ENCODE data around the gene GSDME.

The GSDME gene

DNA sequence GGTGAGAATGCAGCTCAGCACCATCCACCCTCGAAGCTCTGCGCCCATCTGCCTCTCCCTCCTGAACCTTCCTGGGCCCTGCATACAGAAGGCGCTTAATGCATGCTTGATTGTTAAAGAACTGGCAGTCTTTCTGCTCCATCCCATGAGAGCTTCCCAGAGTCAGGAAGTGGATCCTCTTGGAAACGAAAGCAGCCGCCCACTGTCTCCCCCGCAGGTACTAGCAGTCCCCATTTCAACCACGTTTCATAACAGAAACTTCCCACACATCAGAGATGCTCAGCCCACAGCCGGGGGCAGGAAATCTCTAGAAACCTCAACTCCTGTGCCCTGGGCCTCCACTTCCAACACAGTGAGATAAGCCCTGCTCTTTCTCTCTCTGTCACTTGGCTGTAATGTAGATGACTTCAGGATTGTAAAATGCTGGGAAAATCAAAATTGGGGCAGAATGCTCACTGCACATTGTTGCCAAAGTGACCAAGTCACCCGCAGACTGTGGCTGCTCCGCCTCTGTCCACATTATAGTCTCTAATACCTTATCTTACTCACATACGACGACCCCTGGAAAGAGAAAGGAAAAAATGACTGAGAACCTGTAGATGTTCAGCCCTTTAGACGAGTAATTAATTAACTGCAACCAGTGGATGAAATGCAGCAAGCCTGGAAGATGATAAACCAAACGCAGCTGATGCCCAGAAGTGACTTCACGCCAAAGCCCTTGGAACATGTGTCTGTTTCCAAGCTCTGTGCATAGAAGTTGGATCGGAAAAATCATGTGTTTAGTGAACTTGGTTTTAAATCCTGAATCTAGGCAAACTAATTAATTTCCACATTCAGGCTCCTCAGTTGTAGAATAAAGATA is 28.5 kb downstream of the GSDME start:
- TF ChIP-seq CTCF (conservative IDR thresholded peaks at IDR 0.05; ENCODE audit: low read length), result no peak
- DNase-seq (ENCODE audit: low read depth), result peak; percentile 54
- H3K4me3 ChIP-seq (ENCODE audit: low read length), result no peak overlapping the region

- no peak for TF ChIP-seq CTCF (conservative IDR thresholded peaks at IDR 0.05; ENCODE audit: low read length)
- no peak overlapping the region for H3K4me3 ChIP-seq (ENCODE audit: low read length)
These were observed 29.2 kb downstream of the GSDME start for GRCh38 chr7:24728121-24728500.

GRCh38 chr7:24727154-24728120 is 29.8 kb downstream of the GSDME start:
- no peak overlapping the region for H3K4me3 ChIP-seq (ENCODE audit: low read length)
- DNase-seq (ENCODE audit: low read depth), result peak; percentile 64
- TF ChIP-seq CTCF (conservative IDR thresholded peaks at IDR 0.05; ENCODE audit: low read length), result no peak

More at GRCh38 chr7:24728121-24728500, 29.2 kb downstream of the GSDME start:
- no peak for DNase-seq (ENCODE audit: low read depth)

DNA sequence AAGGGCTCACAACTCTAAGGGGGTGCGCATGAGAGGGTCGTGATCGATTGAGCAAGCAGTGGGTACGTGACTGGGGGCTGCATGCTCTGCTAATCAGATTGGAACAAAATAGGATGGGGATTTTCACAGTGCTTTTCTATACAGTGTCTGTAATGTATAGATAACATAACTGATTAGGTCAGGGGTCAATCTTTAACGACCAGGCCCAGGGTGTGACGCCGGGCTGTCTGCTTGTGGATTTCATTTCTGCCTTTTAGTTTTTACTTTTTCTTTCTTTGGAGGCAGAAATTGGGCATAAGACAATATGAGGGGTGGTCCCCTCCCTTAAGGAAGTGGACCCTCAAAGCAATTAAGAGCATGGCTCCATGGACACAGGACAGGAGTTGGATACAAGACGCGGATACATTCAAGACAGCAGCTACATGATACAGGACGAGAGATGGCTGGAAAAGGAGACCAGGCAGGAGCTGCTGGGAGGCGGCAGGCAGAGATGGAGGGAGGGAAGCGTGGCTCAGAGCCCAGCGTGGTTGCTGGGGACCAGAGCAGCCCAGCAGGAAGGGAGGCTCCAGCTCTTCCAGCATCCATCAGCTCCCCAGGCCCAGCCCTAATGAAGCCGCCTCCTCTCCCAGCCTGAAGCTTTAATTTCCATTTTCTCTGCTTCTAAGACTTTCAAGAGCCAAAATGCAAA is 31.6 kb downstream of the GSDME start:
- no peak for TF ChIP-seq CTCF (conservative IDR thresholded peaks at IDR 0.05; ENCODE audit: low read length)
- no peak overlapping the region for H3K4me3 ChIP-seq (ENCODE audit: low read length)
- DNase-seq (ENCODE audit: low read depth), result no peak

- no peak for DNase-seq (ENCODE audit: low read depth)
- H3K4me3 ChIP-seq (ENCODE audit: low read length), result no peak overlapping the region
- no peak for TF ChIP-seq CTCF (conservative IDR thresholded peaks at IDR 0.05; ENCODE audit: low read length)
These were observed 32.6 kb downstream of the GSDME start for GRCh38 chr7:24724451-24725190.

- DNase-seq (ENCODE audit: low read depth), result no peak
- no peak overlapping the region for H3K4me3 ChIP-seq (ENCODE audit: low read length)
- TF ChIP-seq CTCF (conservative IDR thresholded peaks at IDR 0.05; ENCODE audit: low read length), result no peak
These were observed 34.1 kb downstream of the GSDME start for GRCh38 chr7:24723178-24723530.

Measured in AG10803 (cell line).